Endothelial cell of umbilical vein (primary cell): Measurements from ENCODE around the gene TEX47. TPM values are rescaled to one million over a fixed set of nuclear protein-coding genes. Genes with fewer than 3 reads are reported as not detected.

Source experiments
- BruUV-seq: library from RNA; stranded (reverse); fragments of 400-500 nt; replicated peaks from 2 replicates; lab custom pipeline; 2021; lab: Mats Ljungman, UMichigan
- CTCF ChIA-PET: fragments of 300-600, 350-600 bp; sonication (Branson Sonifier 250); formaldehyde crosslinking; loops from one replicate; lab custom pipeline; 2021; ENCODE audit warnings: antibody characterized with exemption, inconsistent platforms; lab: Charles Lee
- POLR2A ChIA-PET: fragments of 300-600, 350-600 bp; sonication (Branson Sonifier 250); formaldehyde crosslinking; loops from one replicate; lab custom pipeline; 2021; ENCODE audit warnings: antibody characterized with exemption, inconsistent platforms; lab: Charles Lee
- DNase-seq: peaks from one replicate; pipeline ENCODE4 v3.0.0-alpha.2; 2011; ENCODE audit warnings: low read depth, low spot score
- FAIRE-seq: peaks from 2 replicates; lab custom pipeline; 2011; peaks lifted over from hg19 to GRCh38; lab: Jason Lieb, UNC
- H2AFZ ChIP-seq: 2 replicates; pipeline ENCODE4 v1.6.0; 2012; ENCODE audit warnings: low read depth, low read length, control low read depth, inconsistent platforms
- H3K27ac ChIP-seq: 2 replicates; pipeline ENCODE4 v1.5.1; 2011; ENCODE audit warnings: low read depth, mild to moderate bottlenecking, control low read depth, low read length, moderate library complexity; ENCODE audit not compliant: insufficient read depth
- H3K27me3 ChIP-seq, 2 experiments: 2 replicates each; pipeline versions ENCODE4 v1.6.0 to v1.6.1; 2011; ENCODE audit warnings: low read length in 2 of 2, mixed read lengths in 1 of 2; ENCODE audit not compliant: control insufficient read depth in 2 of 2, insufficient read depth in 2 of 2
- H3K36me3 ChIP-seq, 2 experiments: 2 replicates in 1 of 2; 3 replicates in 1 of 2; pipeline ENCODE4 v1.5.1; 2011; ENCODE audit warnings: low read length in 2 of 2, mild to moderate bottlenecking in 1 of 2, moderate library complexity in 1 of 2; ENCODE audit not compliant: control insufficient read depth in 2 of 2, insufficient read depth in 2 of 2; ENCODE audit errors: extremely low read depth in 1 of 2
- H3K4me1 ChIP-seq: 3 replicates; pipeline ENCODE4 v1.5.1; 2011; ENCODE audit warnings: mild to moderate bottlenecking, low read length; ENCODE audit not compliant: control insufficient read depth, insufficient read depth; ENCODE audit errors: extremely low read depth
- H3K4me2 ChIP-seq: 2 replicates; pipeline ENCODE4 v1.6.1; 2011; ENCODE audit warnings: low read length, control low read depth, mixed read lengths; ENCODE audit not compliant: insufficient read depth
- H3K4me3 ChIP-seq, 3 experiments: fragments of 200-600 bp in 1 of 3; sonication (generic), shearing (Covaris generic) in 1 of 3; replicated peaks in 1 of 3; 2 replicates each; pipeline ENCODE4 v1.5.1; 2011 to 2016; ENCODE audit warnings: control low read depth in 3 of 3, low read length in 3 of 3, mild to moderate bottlenecking in 2 of 3, inconsistent platforms in 1 of 3, low read depth in 1 of 3, moderate library complexity in 1 of 3; ENCODE audit not compliant: insufficient read depth in 1 of 3
- H3K79me2 ChIP-seq: 2 replicates; pipeline ENCODE4 v1.6.0; 2012; ENCODE audit warnings: low read length, inconsistent platforms; ENCODE audit not compliant: control insufficient read depth, insufficient read depth
- H3K9ac ChIP-seq: replicated peaks from 2 replicates; pipeline ENCODE3; 2011; ENCODE audit warnings: low read length, control low read depth; ENCODE audit not compliant: insufficient read depth; ENCODE audit errors: extremely low read depth
- H3K9me1 ChIP-seq: replicated peaks from 3 replicates; pipeline ENCODE4 v1.6.0; 2011; ENCODE audit warnings: mild to moderate bottlenecking, low read length; ENCODE audit not compliant: control insufficient read depth, insufficient read depth; ENCODE audit errors: extremely low read depth
- H3K9me3 ChIP-seq: replicated peaks from 2 replicates; pipeline ENCODE4 v1.5.1; 2012; ENCODE audit warnings: low read length, inconsistent platforms; ENCODE audit not compliant: control insufficient read depth, insufficient read depth
- H4K20me1 ChIP-seq: replicated peaks from 2 replicates; pipeline ENCODE3; 2011; ENCODE audit warnings: mild to moderate bottlenecking, low read length; ENCODE audit not compliant: control insufficient read depth, insufficient read depth; ENCODE audit errors: extremely low read depth
- EZH2 ChIP-seq: IDR thresholded peaks from 2 replicates; pipeline ENCODE4 v1.6.1; 2012; ENCODE audit warnings: borderline replicate concordance, low read depth, mild to moderate bottlenecking, moderate library complexity, low read length, inconsistent platforms; ENCODE audit not compliant: severe bottlenecking
- FOS ChIP-seq: IDR thresholded peaks from 2 replicates; pipeline ENCODE4 v1.6.1; 2011; ENCODE audit warnings: mild to moderate bottlenecking, low read length, moderate library complexity, borderline replicate concordance; ENCODE audit not compliant: insufficient read depth
- GATA2 ChIP-seq: IDR thresholded peaks from 2 replicates; pipeline ENCODE4 v1.7.0; 2011; ENCODE audit warnings: low read depth, mild to moderate bottlenecking, moderate library complexity, mixed read lengths, low read length; ENCODE audit not compliant: insufficient read length, insufficient read depth
- JUN ChIP-seq: IDR thresholded peaks from 2 replicates; pipeline ENCODE4 v1.6.1; 2011; ENCODE audit warnings: borderline replicate concordance, low read depth; ENCODE audit not compliant: insufficient read length, insufficient read depth
- MYC ChIP-seq: IDR thresholded peaks from one replicate; pipeline ENCODE4 v1.6.1; 2011; ENCODE audit warnings: mild to moderate bottlenecking, low read depth, low read length
- POLR2A ChIP-seq: IDR thresholded peaks from 2 replicates; pipeline ENCODE4 v1.6.1; 2012; ENCODE audit warnings: low read depth, mild to moderate bottlenecking, control low read depth, low read length
- POLR2AphosphoS5 ChIP-seq: IDR thresholded peaks from 2 replicates; pipeline ENCODE4 v1.6.1; 2012; ENCODE audit warnings: low read depth, mild to moderate bottlenecking, control low read depth, low read length, moderate library complexity; ENCODE audit not compliant: insufficient read depth
- dilution Hi-C: fragments of 300-500 bp; cut with MboI; formaldehyde crosslinking; loops from one replicate; pipeline ENCODE4 v1.15.0; 2019; ENCODE audit warnings: low sequenced_read_pairs; ENCODE audit not compliant: extremely low pct_ligation_motif_present
- intact Hi-C: fragments of 100-400 bp; cut with micrococcal nuclease; formaldehyde crosslinking; loops from one replicate; pipeline ENCODE4 v1.10.0; 2022
- polyA plus RNA-seq, 4 experiments: library from polyadenylated mRNA; depleted of rRNA in 3 of 4; stranded (reverse) in 3 of 4; unstranded in 1 of 4; fragments of >200 nt; gene quantifications; 2 replicates each; pipeline versions ENCODE4 v1.2.1 to v1.2.3, GENCODE V29; 2011 to 2012; ENCODE audit warnings: missing spikeins in 1 of 4
- total RNA-seq: library from RNA; stranded (reverse); gene quantifications from 2 replicates; pipeline ENCODE4 v1.2.3, GENCODE V29; 2021
- TF ChIP-seq, protein P1 (sequence below), 2 donors: IDR thresholded peaks; 1 replicate in 1 of 2; 2 replicates in 1 of 2; pipeline ENCODE4 v1.5.1; 2011; ENCODE audit warnings: low read length in 2 of 2, mild to moderate bottlenecking in 2 of 2, moderate library complexity in 2 of 2, control low read depth in 1 of 2, inconsistent platforms in 1 of 2, low read depth in 1 of 2; ENCODE audit not compliant: insufficient read depth in 1 of 2; ENCODE audit errors: extremely low read depth in 1 of 2
- TF ChIP-seq, protein P2 (sequence below): IDR thresholded peaks from 2 replicates; pipeline ENCODE4 v1.6.1; 2011; ENCODE audit not compliant: insufficient read depth, insufficient read length

The TEX47 gene
- total and polyA plus RNA-seq, 2 donors (not counting 3 experiments of a cell fraction or from before 2014, with no cell fraction given): not detected

DNA sequence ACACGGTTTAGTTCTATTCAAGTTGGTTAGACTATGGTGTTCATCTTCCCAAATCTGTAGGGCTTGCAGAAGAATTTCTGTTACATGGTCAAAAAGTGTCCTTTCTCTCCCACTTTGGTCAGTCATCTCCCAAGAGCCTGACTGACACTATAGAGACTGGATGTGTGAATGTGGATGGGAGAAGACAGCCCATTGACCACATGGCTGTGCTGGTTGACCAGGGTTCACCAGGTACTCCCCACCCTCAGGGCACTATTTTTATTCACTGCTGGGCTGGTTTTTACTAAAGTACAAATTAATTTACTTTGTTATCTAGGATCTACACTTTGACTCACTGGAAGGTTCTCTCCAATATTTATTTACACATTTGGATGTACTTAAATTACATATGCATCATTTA lies 33.8 kb downstream of the TEX47 start:
- intact Hi-C loops: no loop called here
- Histone ChIP-seq H3K4me2 (no peak overlapping the region), H3K27me3 (peaks cover 23 to 54% of the 10 kb centered on the region in 2 experiments), H3K4me3 (no peak overlapping the region), H4K20me1 (no peaks in the 10 kb centered on the region), H3K4me1 (peaks cover 10% of the 10 kb centered on the region), H3K9me3 (no peaks in the 10 kb centered on the region), H3K27ac (no peak overlapping the region), H3K9me1 (no peaks in the 10 kb centered on the region), H3K79me2 (no peaks in the 10 kb centered on the region), H3K9ac (no peak overlapping the region), H3K36me3 (no peaks in the 10 kb centered on the region), H2AFZ (no peak overlapping the region)
- no TSS peak for BruUV-seq
- no peak for DNase-seq
- FAIRE-seq: no peak
- dilution Hi-C loops: no loop called here
- ChIA-PET CTCF (no interaction called here), POLR2A (no interaction called here)
- no peak for TF ChIP-seq EZH2
- no peak for TF ChIP-seq MYC
- TF ChIP-seq, protein P1, sequence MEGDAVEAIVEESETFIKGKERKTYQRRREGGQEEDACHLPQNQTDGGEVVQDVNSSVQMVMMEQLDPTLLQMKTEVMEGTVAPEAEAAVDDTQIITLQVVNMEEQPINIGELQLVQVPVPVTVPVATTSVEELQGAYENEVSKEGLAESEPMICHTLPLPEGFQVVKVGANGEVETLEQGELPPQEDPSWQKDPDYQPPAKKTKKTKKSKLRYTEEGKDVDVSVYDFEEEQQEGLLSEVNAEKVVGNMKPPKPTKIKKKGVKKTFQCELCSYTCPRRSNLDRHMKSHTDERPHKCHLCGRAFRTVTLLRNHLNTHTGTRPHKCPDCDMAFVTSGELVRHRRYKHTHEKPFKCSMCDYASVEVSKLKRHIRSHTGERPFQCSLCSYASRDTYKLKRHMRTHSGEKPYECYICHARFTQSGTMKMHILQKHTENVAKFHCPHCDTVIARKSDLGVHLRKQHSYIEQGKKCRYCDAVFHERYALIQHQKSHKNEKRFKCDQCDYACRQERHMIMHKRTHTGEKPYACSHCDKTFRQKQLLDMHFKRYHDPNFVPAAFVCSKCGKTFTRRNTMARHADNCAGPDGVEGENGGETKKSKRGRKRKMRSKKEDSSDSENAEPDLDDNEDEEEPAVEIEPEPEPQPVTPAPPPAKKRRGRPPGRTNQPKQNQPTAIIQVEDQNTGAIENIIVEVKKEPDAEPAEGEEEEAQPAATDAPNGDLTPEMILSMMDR (IDR thresholded peaks at IDR 0.05; ENCODE audit: extremely low read depth in 1 of 2, insufficient read depth in 1 of 2, low read depth in 1 of 2, low read length in 2 of 2): no peak
- TF ChIP-seq JUN: no peak
- TF ChIP-seq POLR2A: no peak

DNA sequence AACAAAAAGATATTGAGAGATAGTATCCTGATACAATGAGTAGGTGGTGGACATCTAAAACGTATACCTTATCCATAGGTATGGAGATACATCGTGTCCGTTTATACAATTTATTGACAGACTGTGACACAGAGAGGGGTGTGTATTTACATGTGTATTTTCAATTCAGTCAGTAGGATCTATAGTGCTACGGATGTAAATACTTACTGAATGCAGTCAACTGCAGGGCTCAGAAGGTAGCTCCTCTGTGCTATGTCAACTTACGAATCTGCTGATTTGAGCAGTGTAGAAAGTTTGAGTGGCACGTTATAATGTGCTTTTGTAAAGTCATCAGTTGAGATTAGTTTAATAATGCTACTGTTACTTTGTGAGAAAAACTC lies 35.4 kb downstream of the TEX47 start:
- Histone ChIP-seq H3K27ac (no peak overlapping the region), H3K4me1 (peaks cover 10% of the 10 kb centered on the region), H3K9me1 (no peaks in the 10 kb centered on the region), H3K27me3 (peaks cover 23 to 64% of the 10 kb centered on the region in 2 experiments), H3K4me2 (peak overlapping the region; percentile 17), H3K79me2 (no peaks in the 10 kb centered on the region), H3K9me3 (no peaks in the 10 kb centered on the region), H3K4me3 (no peak overlapping the region), H2AFZ (no peak overlapping the region), H3K9ac (no peak overlapping the region), H3K36me3 (no peaks in the 10 kb centered on the region), H4K20me1 (no peaks in the 10 kb centered on the region)
- no TSS peak for BruUV-seq
- FAIRE-seq (no peak), DNase-seq (peak; percentile 10)
- TF ChIP-seq, protein P1 (IDR thresholded peaks at IDR 0.05; ENCODE audit: extremely low read depth in 1 of 2, insufficient read depth in 1 of 2, low read depth in 1 of 2, low read length in 2 of 2): no peak
- TF ChIP-seq POLR2A (no peak), FOS (no peak), GATA2 (no peak), EZH2 (no peak), MYC (no peak), POLR2AphosphoS5 (no peak), JUN (no peak)
- TF ChIP-seq, protein P2, sequence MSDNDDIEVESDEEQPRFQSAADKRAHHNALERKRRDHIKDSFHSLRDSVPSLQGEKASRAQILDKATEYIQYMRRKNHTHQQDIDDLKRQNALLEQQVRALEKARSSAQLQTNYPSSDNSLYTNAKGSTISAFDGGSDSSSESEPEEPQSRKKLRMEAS: no peak
- intact Hi-C loops (no loop called here), dilution Hi-C loops (no loop called here)
- ChIA-PET CTCF (no interaction called here), POLR2A (no interaction called here)
